GM12878 (cell line): Measurements from ENCODE around the gene B3GNT2. TPM values are rescaled to one million over a fixed set of nuclear protein-coding genes. Genes with fewer than 3 reads are reported as not detected.

ENCODE experiments used
- BCLAF1 ChIP-seq: fragments of 450-650 bp; IDR thresholded peaks from 2 replicates; pipeline ENCODE4 v1.6.1; 2017; ENCODE audit warnings: antibody characterized with exemption, mild to moderate bottlenecking, moderate library complexity
- CHD2 ChIP-seq: IDR thresholded peaks from 2 replicates; pipeline ENCODE4 v1.6.1; 2011; ENCODE audit warnings: low read depth, low read length, improper control_type of control experiment, borderline replicate concordance
- ELK1 ChIP-seq: IDR thresholded peaks from 2 replicates; pipeline ENCODE4 v1.6.1; 2012; ENCODE audit warnings: low read depth, low read length, improper control_type of control experiment
- MEF2A ChIP-seq: IDR thresholded peaks from 2 replicates; pipeline ENCODE4 v1.6.1; 2011; ENCODE audit warnings: low read depth, mild to moderate bottlenecking, low read length, moderate library complexity; ENCODE audit not compliant: insufficient read depth
- MTA2 ChIP-seq: fragments of 450-650 bp; IDR thresholded peaks from 2 replicates; pipeline ENCODE4 v1.6.1; 2016; ENCODE audit warnings: low read depth, mild to moderate bottlenecking, moderate library complexity
- NR2C1 ChIP-seq: fragments of 450-650 bp; IDR thresholded peaks from 2 replicates; pipeline ENCODE4 v1.6.1; 2017; ENCODE audit warnings: antibody characterized with exemption, mild to moderate bottlenecking, moderate library complexity
- SRF ChIP-seq, 2 experiments: IDR thresholded peaks; 2 replicates each; pipeline ENCODE4 v1.6.1; 2011; ENCODE audit warnings: low read depth in 2 of 2, low read length in 2 of 2, mild to moderate bottlenecking in 1 of 2, moderate library complexity in 1 of 2
- TCF3 ChIP-seq: IDR thresholded peaks from 2 replicates; pipeline ENCODE4 v1.6.1; 2012; ENCODE audit warnings: low read depth, mild to moderate bottlenecking, low read length, borderline replicate concordance; ENCODE audit not compliant: insufficient read depth
- ZNF622 ChIP-seq: fragments of 450-650 bp; IDR thresholded peaks from 2 replicates; pipeline ENCODE4 v1.6.1; 2017; ENCODE audit warnings: mild to moderate bottlenecking, inconsistent platforms
- ZNF687 ChIP-seq: fragments of 450-650 bp; IDR thresholded peaks from 2 replicates; pipeline ENCODE4 v1.6.1; 2017; ENCODE audit warnings: mild to moderate bottlenecking, moderate library complexity
- polyA plus RNA-seq, 11 experiments: library from polyadenylated mRNA; depleted of rRNA in 4 of 11; unstranded in 6 of 11; stranded (reverse) in 5 of 11; fragments of >200 nt; fragmentation: Nextera tagmentation in 4 of 11; fragmentation: Illumina TruSeq in 1 of 11; extraction: Ambion mirVana in 4 of 11; extraction: Trizol in 1 of 11; gene quantifications; 1 replicate in 1 of 11; 2 replicates in 10 of 11; pipeline versions ENCODE4 v1.2.1 to v1.2.3, GENCODE V29; 2011 to 2016; ENCODE audit warnings: inconsistent platforms in 2 of 11, missing spikeins in 2 of 11, low read depth in 1 of 11
- total RNA-seq, 4 experiments: library from RNA; depleted of rRNA in 3 of 4; stranded (reverse); fragments of >200 nt in 3 of 4; fragmentation: Illumina TruSeq in 1 of 4; extraction: Trizol in 1 of 4; gene quantifications; 2 replicates each; pipeline versions ENCODE4 v1.2.1 to v1.2.3, GENCODE V29; 2013 to 2021

B3GNT2 gene
- total and polyA plus RNA-seq, 10 of the 15 experiments (the other 5 are each of a cell fraction or from before 2014, with no cell fraction given) = 19.7 to 103 (median 76.3) TPM

GRCh38 chr2:62217970-62218369 lies 22.1 kb downstream of the B3GNT2 start (continued):
- TF ChIP-seq BCLAF1 (no peak), MTA2 (no peak), NR2C1 (no peak), ZNF622 (no peak), CHD2 (no peak), ZNF687 (no peak), TCF3 (no peak), MEF2A (no peak), SRF (IDR thresholded peaks at IDR 0.05; ENCODE audit: low read depth in 2 of 2, low read length in 2 of 2) (no peak), ELK1 (no peak)
